ENCODE results near the gene SNX8.
A peak's percentile ranks its signal among the peaks of the same experiment; 100 is the strongest.
"Not testable (repeated sequence)": the region's sequence is repeated elsewhere in the genome, so short reads cannot be mapped to it uniquely, and the experiment has no call there.

Gene SNX8

DNA sequence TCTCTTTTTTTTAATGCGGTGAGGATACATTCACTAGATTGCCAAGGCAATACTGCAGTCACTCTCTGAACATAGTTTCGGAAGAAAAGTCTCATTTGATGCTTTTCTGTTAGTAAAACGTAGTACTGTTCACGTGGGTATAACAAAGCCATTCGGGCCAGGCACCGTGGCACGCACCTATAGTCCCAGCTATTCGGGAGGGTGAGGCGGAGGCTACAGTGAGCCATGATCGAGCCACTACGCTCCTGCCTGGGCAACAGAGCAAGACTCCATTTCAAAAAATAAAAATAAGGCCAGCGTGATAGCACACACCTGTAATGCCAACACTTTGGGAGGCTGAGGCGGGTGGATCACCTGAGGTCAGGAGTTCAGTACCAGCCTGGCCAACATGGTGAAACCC, 24.6 kb downstream of the SNX8 start:
- DNase-seq = no peak

DNA sequence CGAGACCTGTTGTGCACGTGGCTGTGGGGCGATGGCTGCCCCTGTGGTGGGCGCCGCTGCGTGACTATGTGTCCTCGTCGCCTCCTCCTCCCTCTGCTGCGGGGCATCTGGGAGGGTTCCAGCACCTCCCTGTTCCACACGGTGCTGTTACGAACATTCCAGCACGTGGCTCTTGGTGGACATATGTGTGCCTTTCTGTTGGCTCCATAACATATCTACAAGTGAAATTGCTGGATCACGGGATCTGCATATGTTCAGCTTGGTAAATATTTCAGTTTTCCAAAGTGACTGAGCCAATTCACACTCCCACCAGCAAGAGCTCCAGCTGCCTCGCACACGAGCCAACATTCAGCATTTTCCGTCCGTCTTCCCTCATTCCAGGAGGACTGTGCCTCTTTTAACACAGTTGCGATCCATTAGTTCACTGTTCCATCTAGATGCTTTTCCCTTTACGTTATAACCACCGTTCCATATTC, 25.1 kb downstream of the SNX8 start:
- no peak for DNase-seq

DNA sequence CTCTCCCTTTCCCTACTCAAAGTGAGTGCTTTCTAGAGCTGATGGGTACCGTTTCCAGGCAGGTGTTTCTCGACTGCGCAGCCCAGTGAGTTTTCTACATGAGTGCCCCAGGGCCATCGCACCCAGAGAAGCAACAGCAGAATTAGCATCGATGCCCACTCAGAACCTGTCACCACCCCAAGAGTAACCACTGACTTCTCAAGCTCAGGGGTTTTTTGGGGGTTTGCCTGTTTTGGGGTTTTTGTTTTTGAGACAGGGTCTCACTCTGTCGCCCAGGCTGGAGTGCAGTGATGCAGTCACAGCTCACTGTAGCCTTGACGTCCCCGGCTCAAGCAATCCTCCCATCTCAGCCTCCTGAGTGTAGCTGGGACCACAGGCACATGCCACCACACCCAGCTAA, 25.7 kb downstream of the SNX8 start:
- DNase-seq = no peak

DNA sequence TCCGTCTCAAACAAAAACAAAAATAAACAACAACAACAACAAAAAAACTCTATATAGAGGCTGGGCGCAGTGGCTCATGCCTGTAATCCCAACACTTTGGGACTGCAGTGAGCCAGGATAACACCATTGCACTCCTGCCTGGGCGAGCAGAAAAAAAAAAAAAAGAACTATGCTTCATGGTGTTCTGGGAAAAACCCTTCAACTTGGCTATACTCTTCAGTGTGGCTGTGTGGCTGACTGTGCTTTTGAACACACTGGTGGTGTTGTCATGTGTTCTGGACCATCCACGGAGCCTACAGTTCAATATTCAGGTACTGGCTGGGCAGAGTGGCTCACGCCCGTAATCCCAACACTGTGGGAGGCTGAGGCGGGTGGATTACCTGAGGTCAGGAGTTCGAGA, 26.5 kb downstream of the SNX8 start:
- no peak for DNase-seq

DNA sequence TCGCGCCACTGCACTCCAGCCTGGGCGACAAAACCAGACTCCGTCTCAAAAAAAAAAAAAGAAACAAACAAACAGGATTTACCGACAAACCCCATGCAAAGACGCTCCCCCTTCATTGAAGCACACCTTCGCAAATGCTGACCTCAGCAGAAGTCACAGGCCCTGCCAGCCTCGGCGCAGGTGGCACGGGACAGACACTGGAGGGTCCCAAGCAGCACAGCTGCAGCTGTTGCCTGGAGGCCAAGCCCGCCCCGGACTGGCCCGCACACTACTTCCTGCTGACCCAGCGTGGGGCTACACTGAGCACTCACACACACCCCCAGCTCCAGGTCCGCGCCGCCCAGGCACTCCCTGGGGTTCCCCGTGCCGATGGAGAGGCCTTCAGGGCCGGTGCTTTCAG, 31.2 kb downstream of the SNX8 start:
- DNase-seq = no peak

DNA sequence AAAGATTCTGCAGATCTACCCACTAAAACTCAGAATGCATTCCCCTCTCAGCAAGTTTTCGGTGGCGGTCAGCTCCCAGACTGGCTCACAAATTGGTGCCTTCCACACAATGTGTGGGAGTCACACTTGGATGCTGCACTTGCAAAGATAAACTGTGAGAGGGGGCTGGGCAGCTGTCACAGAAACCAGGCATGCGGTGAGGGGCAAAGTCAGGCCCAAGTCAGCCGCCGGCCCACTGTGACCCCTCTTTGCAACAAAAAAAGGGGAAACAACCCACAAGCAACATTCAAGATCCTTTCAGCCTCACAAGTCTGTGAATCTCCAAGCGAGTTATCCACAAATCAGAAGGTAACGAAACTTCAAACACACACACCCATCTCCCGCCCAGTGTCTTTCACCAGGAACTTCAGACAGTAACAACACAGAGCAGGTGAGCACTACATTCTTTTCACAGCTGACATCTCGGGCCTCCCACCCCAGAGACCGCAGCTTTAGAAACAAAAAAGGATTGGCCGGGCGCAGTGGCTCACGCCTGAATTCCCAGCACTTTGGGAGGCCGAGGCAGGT, 32.0 kb downstream of the SNX8 start:
- DNase-seq = no peak

DNA sequence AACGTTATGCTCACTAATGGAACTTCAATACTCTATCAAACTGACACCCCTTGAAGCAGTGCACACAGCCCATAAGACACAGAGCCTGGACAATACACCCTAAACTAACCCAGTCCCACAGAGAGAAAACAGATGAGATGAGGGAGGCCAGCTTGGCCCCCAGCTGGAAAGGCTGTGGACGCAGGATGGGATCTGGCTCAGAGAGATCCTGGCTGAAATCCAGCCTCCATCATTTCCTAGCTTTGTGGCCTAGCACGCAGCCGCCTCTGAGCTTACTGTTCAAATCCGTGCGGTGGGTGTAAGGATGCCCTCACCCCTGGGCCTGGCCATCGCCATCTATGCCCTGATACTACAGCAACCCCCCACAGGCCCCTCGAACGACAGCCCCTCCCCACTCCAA, 32.7 kb downstream of the SNX8 start:
- DNase-seq = no peak

DNA sequence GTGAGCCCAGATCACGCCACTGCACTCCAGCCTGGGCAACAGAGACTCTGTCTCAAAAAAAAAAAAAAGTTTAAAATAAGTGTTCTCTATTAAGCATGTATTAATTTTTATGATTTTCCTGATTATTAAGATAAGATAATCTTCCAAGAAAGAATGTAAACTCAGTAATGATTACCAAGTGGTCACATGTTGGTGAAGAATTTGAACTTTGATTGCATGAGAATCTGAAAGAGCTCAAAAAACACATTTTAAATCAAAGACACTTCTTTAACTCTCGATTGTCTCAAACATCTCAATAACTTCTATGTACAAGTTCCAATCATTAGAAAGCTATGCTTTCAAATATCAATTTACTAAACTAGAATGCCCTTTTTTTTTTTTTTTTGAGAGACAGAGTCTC, 33.8 kb downstream of the SNX8 start:
- DNase-seq = no peak

DNA sequence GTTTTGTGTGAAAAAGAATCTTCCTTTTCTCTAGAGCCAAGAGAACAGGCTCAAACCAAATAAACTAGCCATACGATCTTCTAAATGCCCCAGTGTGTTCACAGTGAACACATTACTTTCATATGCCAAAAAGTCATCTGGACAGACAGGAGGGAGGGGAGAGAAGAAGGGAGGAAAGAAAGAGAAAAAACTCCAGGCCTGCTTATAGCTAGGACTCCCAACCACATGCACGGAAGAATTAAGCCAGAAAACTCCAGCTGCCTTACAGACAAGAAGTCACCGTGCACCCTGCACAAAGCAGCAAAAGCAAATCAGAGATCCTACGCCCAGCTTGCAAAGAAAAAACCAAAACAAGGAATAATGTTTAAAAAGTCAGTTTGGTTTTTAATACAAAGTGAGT, 34.3 kb downstream of the SNX8 start:
- no peak for DNase-seq

DNA sequence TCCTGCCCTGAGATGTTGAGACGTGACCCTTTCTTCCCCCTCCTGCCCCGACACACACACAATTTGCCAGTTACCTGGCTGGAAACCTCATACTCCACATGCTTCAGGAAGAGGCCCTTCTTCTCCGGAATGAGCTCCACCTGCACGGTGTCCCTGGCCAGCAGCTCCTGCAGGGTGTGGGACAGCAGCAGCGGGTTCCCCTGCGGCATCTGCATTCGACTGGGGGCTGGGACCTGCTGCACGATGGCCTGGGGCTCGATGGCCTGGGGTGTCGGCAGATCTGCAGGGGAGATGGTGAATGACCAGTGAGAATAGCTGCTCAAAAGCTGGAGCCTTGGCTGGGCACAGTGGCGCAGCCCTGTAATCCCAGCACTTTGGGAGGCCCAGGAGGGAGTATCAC, 36.2 kb downstream of the SNX8 start:
- DNase-seq = no peak

DNA sequence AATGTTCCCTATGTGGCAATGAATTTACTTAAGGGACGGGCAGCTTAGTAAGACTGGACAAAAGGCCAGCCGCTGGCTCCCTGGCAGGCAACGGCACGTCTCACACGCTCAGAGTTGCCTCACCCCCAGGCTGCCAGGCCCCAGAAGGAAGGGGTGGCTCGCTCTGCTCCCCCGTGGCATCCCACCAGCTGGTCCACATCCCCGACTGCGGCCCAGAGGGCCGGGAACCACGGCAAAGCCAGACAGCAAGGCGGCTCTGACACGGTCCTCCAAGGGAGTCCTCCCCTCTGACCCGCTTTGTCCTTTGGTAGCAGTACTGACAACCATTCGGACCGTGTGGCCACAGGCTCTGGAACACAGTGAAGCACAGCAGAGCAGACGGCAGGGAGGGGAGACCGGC, 38.1 kb downstream of the SNX8 start:
- no peak for DNase-seq

DNA sequence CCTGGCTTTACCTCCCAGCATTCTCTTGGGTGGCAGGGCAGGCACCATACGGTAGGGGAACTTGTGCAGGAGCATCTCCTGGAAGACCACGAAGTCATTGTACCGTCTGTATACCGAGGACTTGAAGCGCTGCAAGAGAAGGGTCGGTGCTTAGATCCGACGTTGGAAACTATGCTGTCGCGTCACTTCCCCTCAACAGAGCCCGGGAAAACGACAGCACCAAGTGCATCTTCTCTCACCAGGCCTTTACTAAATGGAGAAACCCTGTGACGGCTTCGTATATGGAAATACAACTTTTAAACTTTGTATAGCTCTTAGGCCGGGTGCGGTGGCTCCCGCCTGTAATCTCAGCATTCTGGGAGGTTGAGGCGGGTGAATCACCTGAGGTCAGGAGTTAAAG, 39.1 kb downstream of the SNX8 start:
- DNase-seq = no peak

DNA sequence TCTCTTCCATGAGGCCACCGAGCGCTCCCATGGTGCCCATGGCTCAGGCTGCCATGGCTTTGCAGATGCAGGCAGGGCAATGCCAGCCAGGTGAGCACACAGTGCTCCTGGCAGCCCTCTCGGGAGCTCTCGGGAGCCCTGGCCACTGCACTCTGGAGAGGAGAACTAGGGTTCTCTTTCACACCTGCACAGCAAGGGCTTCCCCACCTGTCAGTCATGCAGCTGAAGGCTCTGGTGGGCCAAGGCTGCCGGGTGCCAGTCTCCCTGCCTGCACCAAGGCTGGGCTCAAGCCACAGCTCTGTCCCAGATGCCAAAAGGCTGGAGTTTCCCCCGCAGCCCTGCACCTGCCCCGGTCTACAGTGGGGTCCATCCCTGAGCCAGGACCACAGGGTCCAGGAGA, 39.6 kb downstream of the SNX8 start:
- DNase-seq = no peak

DNA sequence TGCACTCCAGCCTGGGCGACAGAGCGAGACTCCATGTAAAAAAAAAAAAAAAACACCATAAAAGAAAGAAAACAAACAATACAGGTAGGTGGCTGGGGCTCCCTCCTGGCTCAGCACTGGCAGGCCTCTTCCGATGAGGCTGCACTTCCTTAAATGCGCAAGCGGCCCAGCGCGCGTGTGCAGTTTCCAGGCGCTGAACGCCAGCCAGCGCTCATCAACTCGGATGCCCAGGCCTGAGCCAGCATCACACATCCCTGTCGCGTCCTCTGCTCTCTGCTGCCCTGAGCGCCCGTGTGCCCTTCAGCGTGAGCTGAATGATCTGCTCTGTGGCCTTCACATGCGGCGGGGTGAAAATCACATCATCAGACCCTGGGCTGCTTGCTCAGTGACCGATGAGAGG, 40.4 kb downstream of the SNX8 start:
- no peak for DNase-seq

DNA sequence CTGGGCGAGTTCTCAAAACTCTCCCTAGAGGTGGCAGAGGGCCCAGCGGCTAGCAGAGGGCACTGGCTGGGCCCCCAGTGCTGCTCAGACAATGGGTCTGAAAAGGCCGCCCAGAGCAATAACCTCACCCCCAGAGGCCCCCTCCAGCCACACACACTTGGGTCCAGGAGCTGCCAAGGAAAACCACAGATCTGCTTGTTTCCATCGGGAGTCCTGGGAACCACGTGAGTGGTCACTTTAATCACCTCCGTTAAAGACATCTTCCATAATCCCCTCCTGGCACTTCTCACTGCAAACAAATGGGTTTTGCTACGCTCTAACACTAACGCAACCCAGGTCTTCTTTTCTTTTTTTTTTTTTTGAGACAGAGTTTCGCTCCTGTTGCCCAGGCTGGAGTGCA, 42.2 kb downstream of the SNX8 start:
- no peak for DNase-seq

DNA sequence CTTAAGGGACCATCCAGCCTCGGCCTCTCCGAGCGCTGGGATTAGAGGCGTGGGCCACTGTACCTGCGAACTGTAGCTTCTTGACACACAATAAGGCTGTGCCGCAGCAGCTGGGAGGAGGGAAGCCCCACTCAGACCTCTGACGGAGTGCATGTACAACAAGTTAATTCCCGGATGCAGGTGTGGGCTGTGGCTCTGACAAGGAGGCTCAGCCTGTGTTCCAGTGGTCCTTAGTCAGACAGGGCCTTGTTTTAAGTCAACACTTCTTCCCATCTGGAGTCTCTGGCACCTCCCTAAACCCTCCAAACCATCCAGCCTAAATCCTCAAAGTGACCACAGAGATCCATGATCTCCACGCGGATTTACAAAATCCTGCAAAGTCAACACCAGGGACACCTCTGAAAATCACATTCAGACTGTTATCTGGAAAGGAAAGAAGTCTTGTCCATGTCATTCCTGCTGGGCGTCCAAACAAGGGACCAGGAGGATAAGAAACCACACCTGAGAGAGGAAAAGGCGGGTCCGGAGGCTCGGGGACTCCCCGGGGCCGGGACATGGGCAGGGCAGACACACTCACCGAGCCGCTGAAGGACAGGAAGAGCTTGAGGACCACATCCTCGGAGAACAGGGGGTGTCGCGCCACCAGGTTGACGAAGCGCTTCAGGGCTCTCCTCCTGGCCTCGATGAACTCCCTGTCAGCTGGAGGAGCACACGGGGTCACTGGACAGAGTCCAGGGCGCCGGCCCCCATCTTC, 42.8 kb downstream of the SNX8 start:
- DNase-seq = no peak

DNA sequence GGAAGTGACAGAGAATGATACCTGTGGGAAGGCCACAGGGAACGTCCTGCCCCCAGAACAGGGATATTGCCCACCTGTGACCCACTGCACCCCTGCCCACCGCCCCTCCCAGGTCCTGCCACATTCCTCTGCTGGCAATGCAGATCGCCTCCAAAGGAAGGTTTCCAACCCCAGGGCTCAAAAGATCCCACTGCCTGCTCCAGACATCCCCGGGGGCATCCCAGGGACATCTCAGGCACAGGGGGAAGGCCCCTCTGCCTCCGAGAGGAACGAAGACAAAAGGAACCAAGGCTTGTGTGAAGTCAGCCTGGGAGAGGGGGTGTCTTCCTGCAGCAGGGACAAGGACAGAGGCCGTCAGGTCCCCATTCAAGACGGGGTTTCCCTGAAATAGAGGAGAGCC, 43.7 kb downstream of the SNX8 start:
- no peak for DNase-seq

DNA sequence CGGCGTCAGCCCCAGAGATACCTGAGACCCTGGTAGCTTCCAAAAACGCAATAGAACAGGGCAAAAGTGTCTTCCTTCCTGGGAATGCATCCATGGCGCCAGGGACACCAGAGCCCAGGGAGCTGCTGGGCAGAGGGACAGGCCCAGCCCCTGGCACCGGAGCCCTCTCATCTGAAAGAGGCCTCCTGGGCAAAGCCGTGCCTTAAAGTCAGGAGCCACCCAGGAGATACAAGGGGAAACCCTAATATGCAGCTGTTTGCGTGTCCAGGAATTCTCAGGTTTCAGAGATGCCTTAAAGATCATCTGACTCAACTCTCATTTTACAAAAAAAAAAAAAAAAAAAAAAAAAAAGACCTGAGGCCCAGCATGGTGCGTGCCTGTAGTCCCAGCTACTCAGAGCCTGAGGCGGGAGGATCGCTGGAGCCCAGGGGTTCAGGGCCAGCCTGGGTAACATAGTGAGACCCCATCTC, 44.2 kb downstream of the SNX8 start:
- DNase-seq = no peak

DNA sequence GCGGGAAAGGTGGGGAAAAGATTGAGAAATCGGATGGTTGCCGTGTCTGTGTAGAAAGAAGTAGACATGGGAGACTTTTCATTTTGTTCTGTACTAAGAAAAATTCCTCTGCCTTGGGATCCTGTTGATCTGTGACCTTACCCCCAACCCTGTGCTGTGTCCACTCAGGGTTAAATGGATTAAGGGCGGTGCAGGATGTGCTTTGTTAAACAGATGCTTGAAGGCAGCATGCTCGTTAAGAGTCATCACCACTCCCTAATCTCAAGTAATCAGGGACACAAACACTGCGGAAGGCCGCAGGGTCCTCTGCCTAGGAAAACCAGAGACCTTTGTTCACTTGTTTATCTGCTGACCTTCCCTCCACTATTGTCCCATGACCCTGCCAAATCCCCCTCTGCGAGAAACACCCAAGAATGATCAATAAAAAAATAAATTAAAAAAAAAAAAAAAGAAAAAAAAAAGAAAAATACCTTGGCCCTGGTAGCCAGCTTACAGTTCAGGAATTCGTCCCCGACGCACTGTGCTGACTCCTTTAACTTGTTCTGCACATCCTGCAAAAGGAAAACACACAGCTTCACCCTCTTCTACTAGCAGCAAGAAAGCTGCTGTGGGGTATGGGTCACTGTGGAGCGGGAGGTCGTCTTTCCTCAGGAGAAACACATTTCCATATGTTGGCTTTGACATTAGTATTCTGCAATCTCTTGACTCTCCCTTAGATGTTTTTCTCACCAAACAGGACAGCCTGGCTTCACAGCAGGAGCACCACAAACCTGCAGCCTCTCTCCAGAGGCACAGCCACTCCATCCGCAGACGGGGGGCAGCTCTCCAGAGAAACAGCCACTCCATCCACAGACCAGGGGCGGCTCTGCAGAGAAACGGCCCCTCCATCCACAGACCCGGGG, 44.9 kb downstream of the SNX8 start:
- DNase-seq = not testable (repeated sequence)

DNA sequence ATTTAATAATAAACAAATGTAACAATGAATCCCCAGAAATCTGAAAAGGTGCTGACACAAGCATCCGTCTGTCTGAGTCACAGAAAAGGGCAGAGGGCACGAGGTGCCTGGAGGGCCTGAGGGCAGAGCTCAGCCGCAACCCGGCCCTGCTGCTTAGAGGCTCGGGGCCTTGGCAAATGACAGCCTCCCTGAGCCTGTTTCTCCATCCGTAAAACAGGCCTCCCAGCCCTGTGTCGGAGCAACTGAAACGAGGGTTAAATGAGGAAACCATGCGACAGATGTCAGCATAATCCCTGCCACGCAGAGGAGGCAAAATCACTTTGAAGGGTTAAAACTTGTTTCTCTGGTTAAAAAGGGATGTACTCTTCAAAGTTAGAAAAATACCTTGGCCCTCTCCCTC, 47.3 kb downstream of the SNX8 start:
- DNase-seq = no peak

DNA sequence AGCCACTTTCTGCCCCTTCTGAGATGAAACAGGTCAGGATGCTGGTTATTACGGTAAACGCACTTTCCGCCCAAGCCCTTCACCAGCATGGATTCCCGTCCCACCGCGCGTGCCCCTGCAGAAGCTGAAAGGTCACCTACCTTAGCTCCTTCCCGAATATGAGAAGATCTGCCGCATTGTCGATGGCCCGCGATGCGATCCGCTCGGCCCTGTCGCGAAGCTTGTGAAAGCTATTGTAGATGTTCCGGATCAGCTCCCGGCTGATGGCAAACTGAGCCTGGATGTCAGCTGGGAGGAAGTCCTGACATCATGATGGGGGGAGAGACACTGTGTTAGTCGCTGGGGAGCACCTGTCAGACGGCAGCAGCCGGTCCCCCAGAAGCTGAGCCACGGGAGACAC, 50.1 kb downstream of the SNX8 start:
- no peak for DNase-seq

DNA sequence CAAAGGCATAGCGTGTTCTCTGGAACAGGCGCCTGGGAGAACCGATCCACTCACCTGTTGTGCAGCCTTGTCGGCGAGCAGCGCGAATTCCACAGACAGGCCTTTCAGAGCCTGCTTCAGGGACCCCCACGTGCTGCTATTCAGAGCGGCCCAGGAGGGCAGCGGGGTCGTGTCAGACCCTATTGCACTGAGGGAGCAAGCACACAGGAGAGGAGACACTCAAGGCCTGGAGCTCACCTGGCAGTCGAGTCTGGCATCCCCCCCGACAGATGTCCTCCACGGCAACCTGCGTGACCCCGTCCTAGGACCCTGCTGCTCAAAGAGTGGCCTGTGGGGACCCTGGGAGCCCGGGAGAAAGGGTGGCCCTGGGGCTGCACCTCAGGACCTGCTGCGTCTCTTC, 51.1 kb downstream of the SNX8 start:
- DNase-seq = no peak

DNA sequence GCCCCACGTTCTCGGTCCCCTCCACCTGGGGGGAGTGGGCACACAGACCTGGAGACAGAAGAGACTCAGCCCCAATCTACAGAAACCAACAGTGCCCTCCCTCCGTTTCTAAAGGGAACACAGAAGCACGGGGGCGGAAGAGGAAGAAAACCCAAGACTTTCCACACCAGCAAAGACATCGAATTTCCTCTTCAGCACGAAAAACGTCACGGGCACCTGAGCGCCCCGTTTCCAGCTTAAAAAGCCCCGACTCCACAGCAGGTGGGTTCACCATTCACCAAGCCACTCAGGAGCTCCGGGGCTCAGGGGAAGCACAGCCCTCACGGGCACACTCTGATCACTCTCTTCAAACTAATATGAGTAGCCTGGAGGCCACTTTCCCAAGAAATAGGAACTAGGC, 52.6 kb downstream of the SNX8 start:
- peak; percentile 30 for DNase-seq

DNA sequence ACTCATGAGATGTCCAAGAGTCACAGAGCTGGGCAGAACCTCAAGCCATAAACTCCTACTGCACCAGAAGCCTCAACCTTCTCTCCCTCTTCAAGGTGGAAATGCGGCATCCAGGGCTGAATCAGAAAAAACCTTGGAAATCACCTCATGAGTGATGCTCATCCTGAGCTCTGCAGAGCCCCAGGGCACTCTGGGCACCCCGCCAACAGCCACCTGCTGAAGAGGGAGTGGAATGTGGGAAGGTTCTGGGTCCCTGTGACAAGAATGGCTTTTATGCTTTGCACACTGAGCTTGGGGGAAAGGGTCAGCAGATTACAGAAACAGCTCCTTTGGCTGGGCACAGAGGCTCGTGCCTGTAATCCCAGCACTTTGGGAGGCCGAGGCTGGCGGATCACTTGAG, 53.4 kb downstream of the SNX8 start:
- no peak for DNase-seq

Measured in GDM1 (cell line).